KBM-7 (cell line): Measurements from ENCODE around the gene ELFN1.

Source experiments
- DNase-seq: peaks from one replicate; pipeline ENCODE4 v3.0.0-alpha.2; 2015
- in situ Hi-C: fragments of 300-500 bp; cut with MboI; formaldehyde crosslinking; loops from 2 replicates; pipeline ENCODE4 v1.14.3; 2020; ENCODE audit warnings: low sequenced_read_pairs, low pct_unique_long_range_greater_than_20kb, mixed read lengths

Gene ELFN1

DNA sequence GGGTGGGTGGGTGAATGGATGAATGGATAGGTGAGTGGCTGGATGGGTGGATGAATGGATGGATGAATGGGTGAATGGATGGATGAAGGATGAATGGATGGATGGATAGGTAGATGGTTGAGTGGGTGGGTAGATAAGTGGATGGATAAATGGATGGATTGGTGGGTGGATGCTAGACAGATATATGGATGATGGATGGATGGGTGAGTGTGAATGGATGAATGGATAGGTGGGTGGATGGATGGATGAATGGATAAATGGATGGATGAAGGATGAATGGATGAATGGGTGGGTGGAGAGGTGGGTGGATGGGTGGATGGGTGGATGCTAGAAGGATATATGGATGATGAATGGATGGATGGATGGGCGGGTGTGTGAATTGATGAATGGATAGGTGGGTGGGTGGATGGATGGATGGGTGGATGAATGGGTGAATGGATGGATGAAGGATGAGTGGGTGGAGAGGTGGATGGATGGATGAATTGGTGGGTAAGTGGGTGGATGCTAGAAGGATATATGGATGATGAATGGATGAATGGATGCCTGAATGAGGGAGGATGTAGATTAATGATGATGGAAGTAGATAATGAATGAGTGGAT is 20.4 kb downstream of the ELFN1 start:
- DNase-seq, result no peak
- in situ Hi-C loops, result no loop called here

DNA sequence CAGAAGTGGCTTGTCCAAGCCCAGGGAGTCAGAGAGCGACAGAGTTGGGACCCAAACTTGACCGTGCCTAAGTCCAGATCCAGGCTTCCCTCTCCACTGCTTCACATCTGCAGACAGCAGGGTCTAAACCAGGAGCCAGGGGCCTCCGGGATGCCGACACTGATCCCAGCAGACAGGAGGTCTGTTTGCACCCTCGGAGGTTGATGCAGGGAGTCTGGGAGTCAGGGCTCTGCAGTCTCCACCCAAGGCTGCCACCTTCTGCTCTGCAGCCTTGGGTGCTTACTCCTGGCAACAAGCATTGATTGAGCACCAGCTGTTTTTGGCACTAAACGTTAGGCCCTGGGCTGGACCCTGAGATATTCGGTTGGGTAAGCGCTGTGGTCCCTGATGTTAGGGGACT is 21.0 kb downstream of the ELFN1 start:
- DNase-seq, result no peak
- in situ Hi-C loops, result no loop called here

DNA sequence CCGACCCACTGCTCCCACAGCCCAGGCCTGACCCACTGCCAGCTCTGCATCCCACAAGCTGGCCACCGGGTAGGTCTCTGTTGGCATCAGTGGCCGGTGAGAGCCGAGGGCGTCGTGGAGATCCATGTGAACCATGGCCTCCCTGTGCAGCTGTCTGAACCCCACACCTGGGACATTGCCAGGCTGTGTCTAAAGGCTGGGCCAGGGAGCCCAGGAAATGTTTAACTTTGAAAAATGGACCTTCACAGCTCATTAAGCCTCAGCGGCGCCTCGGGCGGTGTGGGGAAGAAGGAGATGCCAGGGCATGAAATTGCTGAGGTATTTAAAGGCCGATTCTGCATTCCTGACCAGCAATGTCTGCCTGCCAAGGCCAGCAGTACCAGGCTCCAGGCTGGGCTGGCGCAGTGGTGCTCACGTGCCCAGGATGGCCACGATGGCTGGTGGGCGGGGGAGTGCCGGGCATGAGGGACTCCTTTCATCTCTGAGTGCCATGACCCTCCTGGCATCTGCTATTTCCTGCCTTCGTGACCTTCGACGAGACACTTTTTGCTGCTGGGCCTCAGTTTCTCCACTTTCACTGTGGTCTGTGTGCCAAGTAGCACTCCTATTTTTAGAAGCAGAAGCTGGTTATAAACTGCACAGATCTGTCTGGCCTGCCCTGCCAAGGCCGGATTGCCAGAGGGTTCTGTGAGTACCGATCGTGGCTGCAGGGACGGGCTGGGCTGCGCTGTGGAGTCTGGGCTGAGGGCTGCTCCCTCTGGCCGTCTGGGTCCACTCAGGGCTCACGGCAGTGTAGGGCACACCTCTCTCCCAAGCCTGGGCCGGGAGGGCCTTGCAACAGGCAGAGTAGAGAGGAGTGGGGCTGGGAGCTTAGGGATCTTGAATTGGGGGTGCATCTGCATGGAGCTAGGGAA is 21.8 kb downstream of the ELFN1 start:
- DNase-seq, result no peak
- in situ Hi-C loops, result no loop called here

DNA sequence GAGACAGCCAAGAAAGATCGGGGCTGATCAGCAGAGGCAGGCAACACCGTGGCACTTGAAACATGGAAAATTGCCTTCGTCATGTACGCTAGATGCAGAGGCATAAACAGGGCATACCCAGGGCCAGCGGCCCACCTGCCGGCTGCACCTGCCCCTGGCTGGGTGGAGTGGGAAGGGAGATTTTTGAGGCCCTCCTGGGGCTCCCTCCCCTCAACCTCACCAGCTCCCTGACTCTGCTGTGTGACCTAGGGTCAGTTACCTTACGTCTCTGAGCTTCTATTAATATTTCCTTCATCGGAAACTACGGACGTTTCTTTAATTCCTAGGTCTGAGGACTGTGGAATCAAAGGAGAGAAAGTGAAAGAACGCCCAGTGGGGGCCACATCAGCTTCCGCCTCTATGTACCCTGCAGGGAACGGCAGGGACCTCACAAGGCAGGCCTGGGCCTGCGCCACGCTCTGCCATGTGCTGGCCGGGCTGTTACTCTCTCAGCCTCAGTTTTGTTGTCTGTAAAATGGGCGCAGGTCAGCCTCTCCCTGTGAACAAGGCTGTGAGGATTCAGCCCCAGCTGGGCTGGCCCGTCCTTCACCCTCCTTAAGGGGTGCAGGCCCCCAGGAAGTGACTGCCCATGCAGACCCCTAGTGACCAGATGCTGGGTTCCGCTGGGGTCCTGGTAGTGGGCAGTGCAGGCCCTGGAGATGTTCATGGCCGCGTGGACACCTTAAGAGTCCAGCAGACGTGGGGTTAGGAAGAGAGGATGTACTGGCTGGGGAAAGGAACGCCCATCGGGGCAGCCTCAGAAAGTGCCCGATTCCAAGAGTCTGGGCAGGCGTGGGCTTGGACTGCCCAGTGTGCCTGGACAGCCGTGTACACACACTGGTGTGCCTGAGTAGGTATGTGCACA is 22.7 kb downstream of the ELFN1 start:
- DNase-seq, result no peak
- in situ Hi-C loops, result no loop called here

DNA sequence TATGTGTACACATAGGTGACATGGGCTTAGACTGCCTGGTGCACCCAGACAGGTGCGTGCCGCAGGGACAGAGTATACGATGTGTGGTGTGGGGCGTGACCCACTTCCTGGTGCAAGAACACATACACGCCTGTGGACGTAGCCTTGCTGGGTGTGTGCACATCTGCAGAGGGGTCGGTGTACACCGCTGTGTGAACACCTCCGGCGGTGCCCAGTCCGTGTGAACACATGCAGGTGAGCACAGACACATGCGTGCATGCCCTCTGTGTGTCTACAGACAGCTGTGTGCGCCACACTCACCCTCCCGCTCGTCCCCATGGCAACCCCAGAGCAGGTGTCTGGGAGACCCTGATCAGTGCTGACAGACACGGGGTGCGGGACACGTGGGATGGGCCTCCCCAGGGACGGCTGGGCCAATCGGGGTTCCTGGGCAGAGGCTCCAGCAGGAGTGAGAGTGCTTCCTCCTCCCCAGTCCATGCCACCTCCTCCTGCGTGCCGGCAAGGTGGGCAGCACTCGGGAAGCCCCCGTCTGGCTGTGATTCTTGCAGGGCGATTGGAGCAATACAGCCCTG is 23.4 kb downstream of the ELFN1 start:
- in situ Hi-C loops, result no loop called here

DNA sequence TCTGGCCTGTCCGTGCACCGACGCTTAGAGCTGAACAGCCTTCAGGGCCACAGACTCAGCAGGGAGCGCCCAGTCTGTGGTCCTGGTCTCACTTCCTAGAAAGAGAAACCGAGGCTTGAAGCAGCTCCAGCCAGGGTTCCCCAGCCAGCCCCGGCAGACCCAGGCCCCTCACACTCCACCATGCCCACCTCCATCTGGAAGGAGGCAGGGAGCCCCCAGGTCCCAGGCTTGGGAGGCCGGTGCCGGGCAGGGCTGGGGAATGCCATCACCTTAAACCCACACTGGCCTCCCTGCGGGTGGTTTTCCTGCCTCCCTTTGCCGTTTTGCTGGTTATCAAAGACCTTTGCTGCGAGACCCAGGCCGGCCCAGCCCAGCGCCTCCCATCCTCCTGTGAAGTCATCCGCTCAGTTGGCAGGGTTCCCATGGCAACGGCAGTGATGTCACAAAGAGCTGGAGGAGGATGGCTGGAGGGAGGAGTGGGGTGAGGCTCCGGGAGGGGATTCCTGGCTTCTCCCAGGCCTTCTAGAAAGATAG is 24.0 kb downstream of the ELFN1 start:
- DNase-seq, result no peak
- in situ Hi-C loops, result no loop called here

More for the DNA sequence above, 23.4 kb downstream of the ELFN1 start:
- DNase-seq, result no peak

DNA sequence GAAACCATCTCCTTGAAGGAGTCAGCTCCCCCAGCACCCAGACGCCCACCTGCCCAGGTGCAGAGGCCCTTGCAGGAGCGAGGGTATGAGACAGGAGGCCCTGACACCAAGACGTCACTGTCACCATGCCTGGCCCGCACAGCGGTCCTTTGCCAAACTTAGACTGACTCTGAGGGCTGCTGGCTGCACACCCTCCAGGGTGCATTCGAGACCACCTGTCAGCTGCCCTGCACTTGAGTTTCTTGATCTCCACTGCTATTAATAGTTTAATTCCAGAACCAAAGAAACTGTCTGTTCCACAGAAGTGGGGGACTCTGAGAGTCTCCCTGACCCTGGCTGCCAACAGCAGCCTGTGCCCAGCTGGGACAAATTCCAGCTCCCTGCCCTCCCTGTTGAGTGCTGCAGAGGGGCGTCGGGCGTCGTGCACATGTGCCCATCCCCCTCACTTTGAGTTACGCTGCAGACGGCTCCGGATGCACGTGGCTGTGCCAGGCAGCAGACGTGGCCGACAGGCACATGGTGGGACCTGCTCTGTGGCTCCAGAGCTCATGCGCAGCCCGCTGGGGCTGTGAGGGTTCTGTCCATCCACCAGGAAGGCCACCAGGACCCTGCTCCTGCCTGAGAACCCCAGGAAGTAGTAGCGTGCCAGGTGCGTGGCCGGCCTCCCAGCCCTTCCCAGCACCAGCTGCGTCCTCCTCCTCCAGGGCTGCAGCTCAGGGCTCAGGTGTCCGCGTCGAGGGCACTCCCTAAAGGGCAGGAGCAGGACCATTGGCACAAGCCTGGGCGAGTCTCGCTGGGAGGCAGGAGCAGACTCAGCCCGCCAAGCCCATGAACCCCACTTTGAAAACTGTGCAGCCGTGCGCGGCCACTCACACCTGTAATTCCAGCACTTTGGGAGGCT is 24.8 kb downstream of the ELFN1 start:
- in situ Hi-C loops, result no loop called here
- no peak for DNase-seq

DNA sequence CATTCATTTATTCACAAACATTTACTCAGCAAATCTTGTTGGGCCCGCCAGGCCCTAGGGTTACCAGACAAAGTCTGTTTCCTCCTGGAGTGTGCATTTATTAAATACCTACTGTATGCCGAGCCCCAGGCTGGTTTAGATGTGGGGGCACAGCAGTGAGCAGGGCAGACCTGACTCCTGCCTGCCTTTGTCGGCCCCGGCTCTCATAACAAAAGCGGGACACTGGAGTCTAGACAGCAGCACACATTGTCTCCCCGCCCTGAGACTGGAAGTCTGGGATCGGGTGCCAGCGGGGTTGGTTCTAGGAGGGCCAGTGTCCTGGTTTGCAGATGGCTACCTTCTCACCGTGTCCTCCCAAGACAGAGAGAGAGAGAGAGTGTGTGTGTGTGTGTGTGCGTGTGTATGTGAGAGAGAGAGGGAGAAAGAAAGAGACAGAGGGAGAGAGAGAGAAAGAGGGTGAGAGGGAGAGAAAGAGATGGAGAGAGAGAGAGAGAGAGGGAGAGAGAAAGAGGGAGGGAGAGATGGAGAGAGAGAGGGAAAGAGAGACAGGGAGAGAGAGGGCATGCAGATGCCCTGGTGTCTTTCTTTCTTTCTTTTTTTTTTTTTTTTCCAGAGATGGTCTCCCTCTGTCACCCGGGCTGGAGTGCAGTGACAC is 25.9 kb downstream of the ELFN1 start:
- in situ Hi-C loops, result no loop called here
- DNase-seq, result no peak

DNA sequence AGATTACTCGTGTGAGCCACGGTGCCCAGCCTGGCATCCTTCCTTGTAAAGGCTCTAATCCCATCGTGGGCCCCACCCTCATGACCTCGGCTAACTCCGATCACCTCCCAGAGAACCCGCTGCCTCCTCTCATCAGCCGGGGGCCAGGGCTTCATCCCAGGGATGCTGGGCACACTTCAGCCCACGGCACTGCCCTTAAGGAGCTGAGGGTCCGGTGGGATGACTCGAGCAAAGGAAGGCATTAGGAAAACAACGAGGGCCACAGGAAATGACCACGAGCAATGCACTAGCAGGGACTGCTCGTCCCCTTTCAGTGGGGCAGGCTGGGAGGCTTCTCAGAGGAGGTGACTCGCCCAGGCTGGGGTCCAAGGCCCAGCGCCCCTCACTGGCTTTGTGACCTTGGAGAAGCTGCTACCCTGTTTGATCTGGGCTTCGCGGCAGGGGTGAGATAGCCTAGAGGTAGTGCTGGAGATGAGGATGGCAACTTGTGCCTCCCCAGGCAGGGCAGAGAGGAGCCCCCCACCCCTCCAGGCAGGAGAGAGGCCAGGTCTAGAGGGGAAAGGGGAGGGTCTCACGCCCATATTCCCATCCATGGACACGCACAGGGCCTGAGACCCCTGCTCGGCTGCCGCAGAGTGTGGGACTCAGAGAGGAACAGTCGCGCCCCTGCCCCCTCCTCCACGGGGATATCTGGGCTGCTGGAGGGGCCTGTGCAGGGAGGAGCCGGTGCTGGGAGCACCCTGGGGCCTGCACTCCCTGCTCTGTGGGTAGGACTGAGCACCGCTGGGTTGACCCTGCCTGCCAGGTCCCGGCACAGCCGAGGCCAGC is 26.8 kb downstream of the ELFN1 start:
- in situ Hi-C loops, result no loop called here

DNA sequence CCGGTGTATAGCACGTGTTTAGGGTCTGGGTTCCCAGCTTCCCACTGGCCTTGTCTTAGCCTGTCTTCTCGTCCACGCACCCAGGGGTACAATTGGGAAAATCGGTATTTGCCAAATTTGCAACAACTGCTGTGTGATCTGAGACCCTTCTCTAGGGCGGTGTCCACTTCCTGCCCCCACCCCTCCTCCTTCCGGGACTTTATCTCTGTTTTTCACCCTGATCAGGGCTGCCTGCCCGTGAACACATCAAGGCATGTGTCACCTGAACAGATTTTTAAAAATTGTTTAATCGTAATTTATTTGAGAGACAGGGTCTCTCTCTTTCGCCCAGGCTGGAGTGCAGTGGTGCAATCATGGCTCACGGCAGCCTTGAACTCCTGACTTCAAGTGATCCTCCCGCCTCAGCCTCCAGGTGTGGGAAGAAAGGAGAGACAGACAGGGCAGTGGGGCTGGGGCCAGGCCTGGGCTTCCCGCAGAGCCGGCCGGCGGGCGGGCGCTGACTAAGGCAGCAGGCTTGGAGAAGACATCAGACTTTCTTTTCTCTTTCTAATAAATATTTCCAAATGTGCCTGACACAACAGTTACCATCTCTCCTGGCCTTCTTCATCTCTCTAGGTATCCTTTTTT is 27.5 kb downstream of the ELFN1 start:
- DNase-seq, result no peak
- in situ Hi-C loops, result no loop called here

More for the DNA sequence above, 26.8 kb downstream of the ELFN1 start:
- DNase-seq, result no peak

DNA sequence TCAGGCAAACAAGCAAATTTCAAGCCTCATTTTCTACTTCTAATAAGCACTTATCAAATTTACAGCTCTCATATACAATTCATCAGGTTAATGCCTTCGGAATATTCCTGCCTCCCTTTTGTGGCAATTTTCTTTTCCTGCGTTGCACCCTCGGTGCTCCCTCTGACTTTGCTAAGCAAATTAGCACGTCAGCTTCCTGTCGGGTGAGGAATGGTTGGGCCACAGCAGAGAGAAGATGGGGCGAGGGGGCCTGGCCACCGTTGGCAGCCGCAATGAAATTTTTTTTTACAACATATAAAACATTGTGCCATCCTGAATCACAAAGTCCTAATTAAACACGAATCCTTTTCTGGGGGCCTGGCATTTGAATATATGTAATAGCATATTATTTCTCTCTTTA is 28.1 kb downstream of the ELFN1 start:
- in situ Hi-C loops, result no loop called here
- no peak for DNase-seq

DNA sequence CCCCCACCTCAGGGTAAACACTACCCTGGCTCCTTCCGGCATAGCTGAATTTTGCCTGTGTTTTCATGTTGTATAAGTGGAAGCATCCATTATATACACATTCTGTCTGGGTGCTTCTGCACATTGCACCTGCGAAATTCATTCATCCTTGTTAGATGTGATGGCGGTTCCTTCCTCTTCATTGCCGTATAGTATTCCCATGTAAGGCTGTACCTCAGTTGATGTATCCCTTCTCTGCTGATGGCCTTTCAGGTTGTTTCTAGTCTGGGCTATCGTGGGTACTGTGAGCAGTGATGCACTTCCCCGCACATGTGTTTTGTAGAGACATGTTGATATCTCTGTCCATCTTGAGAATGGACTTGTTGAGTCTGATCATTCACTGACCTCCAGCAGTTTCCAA is 28.9 kb downstream of the ELFN1 start:
- in situ Hi-C loops, result no loop called here
- no peak for DNase-seq

DNA sequence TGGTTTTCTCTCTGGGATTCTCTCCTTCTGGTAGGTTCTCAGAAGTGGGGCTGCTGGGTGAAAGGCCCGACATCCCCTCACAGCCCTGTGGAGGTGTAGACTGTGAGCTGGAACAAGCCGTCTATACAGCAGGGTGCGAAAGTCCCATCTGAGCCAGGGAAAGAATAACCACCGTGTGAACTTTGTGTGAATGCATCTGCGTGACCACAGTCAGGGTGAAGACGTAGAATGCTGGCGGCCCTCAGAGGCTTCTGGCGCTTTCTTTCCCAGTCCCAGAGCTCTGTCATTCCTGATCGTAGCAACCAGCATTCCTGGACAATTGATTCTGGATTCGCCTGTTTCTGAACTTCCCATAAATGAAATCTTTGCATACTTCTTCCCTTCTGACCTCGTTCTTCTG is 30.0 kb downstream of the ELFN1 start:
- in situ Hi-C loops, result no loop called here
- DNase-seq, result no peak

DNA sequence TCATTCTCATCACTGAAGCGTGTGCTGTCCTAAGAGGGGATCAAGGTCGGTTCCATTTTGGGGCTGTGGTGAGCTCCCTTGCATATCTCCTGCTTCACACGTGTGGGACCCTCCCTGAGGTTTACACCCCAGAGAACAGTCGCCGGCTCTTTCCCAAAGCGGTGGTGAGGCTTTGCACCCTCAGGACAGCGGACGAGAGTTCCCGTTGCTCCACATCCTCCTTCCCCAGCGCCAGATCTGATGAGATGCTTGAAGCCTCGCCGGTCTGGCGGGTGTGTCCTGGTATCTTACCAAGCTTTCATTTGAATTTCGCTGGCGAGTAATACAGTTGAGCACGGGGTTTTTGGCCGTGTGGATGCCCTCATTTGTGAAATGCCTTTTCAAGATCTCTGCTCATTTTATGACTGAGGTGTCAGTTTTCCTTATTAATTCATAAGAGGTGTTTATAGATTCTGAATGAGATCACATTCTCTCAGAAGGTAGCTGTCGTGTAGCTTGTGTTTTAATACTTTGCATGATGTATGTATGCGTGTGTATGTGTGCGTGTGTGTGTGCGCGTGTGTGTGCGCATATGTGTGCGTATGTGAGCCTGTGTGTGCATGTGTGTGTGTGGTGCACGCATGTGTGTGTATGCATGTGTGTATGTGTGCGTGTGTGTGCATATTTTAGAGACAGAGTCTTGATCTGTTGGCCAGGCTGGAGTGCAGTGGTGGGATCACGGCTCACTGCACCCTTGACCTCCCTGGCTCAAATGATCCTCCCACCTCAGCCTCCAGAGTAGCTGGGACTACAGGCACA is 30.7 kb downstream of the ELFN1 start:
- no peak for DNase-seq
- in situ Hi-C loops, result no loop called here

DNA sequence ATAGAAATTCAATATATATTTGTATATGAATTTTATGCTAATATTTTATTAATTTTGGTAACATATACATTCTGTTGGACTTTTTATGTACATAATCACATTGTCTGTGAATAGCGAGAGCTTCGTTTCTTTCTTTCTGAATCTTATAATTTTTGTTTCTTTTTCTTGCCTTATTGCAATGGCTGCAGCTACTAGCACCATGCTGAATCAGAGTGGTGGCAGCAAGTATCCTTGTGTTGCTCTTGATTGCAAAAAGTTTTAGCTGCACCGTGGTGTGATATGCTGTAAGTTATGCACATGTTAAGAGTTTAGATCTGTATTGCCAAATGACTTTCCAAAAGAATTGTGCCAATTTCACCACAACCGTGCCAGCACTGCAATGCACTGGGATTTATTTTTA is 32.6 kb downstream of the ELFN1 start:
- no peak for DNase-seq
- in situ Hi-C loops, result no loop called here

DNA sequence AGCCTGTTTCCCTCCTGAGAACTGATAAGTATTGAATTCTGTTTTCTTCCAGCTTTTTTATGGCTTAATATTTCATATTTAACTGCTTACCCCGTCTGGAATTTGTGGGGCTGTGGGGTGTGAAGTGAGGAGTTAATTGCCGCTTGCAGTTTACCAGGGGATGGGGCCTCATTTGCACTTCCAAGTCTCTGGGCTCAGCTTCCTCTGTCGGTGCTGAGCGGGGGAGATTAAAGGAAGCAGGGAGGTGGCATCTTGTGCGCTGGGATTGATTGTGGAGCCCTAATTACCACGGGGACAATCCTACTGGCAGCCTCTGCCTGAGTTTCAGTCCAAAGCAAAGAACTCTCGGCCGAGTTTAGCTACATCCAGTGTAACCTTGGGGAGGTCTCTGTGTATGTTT is 33.4 kb downstream of the ELFN1 start:
- in situ Hi-C loops, result no loop called here
- no peak for DNase-seq
